ENCODE results near the gene PMEPA1. TPM values are rescaled to one million over a fixed set of nuclear protein-coding genes. Genes with fewer than 3 reads are reported as not detected.

Gene PMEPA1
- total RNA-seq, 2 experiments from 2014 or later, result 15.7 to 18.0 TPM

DNA sequence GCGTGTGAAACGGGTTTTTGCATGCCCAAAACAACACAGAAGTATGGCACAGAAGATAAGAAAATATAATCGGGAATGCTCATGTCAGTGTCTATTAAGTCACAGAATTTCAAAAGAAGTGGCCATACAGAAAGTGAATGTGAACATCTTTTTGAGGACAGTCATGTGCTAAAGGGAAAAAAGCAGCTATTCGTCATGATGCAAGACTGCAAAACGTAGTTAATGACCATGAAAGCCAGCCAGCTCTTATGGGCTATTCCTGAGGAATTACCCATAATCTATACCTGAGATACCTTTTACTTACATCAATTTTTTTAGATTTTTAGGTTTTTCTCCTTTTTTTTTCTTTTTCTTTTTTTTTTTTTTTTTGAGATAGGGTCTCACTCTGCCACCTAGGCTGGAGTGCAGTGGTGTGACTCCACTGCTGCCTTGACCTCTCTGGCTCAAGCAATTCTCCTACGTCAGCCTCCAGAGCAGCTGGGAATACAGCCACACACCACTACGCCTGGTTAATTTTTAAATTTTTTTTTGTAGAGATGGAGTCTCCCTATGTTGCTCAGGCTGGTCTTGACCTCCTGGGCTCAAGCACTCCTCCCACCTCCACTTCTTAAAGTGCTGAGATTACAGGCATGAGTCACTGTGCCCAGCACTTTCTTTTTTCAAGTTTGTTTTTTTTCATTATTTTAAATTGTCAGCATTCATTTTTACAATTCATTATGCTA is 71.5 kb downstream of the PMEPA1 start:
- ChIA-PET CTCF (no interaction called here), POLR2A (no interaction called here)
- H3K4me1 Mint-ChIP-seq (ENCODE audit: low read depth), result peaks cover 12% of the 10 kb centered on the region
- Histone ChIP-seq H3K9me3 (ENCODE audit: control insufficient read depth in 1 of 2, insufficient read depth in 1 of 2, low read length in 2 of 2) (peaks cover 0 to 14% of the 10 kb centered on the region in 2 experiments), H3K36me3 (ENCODE audit: insufficient read depth, low read length) (no peaks in the 10 kb centered on the region), H3K4me1 (ENCODE audit: insufficient read depth, low read length) (peaks cover 15% of the 10 kb centered on the region), H3K27me3 (ENCODE audit: control insufficient read depth in 1 of 2, insufficient read depth in 2 of 2, low read length in 2 of 2) (no peaks in the 10 kb centered on the region), H3K4me3 (ENCODE audit: low read length) (no peak overlapping the region), H3K27ac (ENCODE audit: low read depth in 1 of 2, low read length in 2 of 2) (no peak overlapping the region)
- TF ChIP-seq CTCF (IDR thresholded peaks at IDR 0.05), result no peak
- no peak overlapping the region for H3K4me3 Mint-ChIP-seq
- no peak overlapping the region for H3K27ac Mint-ChIP-seq
- peaks cover 14% of the 10 kb centered on the region for H3K9me3 Mint-ChIP-seq
- ATAC-seq (ENCODE audit: poor library complexity) (no peak), DNase-seq (no peak)
- H3K36me3 Mint-ChIP-seq (ENCODE audit: low read depth), result peaks cover 12% of the 10 kb centered on the region
- intact Hi-C loops (cut with DNase I, micrococcal nuclease), result no loop called here
- no peaks in the 10 kb centered on the region for H3K27me3 Mint-ChIP-seq

GRCh38 chr20:57633945-57634491 is 75.8 kb downstream of the PMEPA1 start:
- intact Hi-C loops (cut with DNase I, micrococcal nuclease), result loop anchor here (5.0 kb wide), 2 partner anchors 73 to 237 kb away; no protein-coding TSS in a partner anchor
- no peaks in the 10 kb centered on the region for H3K27me3 ChIP-seq (ENCODE audit: control insufficient read depth in 1 of 2, insufficient read depth in 2 of 2, low read length in 2 of 2)
- peak in 4 of 14 experiments; percentile 25 to 74 (median 64) for DNase-seq
- H3K4me3 ChIP-seq (ENCODE audit: low read length), result no peak overlapping the region
- H3K27ac Mint-ChIP-seq, result no peak overlapping the region
- no peak overlapping the region for H3K27ac ChIP-seq (ENCODE audit: low read depth in 1 of 2, low read length in 2 of 2)
- H3K36me3 ChIP-seq (ENCODE audit: insufficient read depth, low read length), result no peaks in the 10 kb centered on the region
- ChIA-PET CTCF (interaction anchor here (4.0 kb wide), 1 partner anchor 11 kb away, joined by 13 read pairs; no protein-coding TSS in a partner anchor), POLR2A (interaction anchor here (0.7 to 2.1 kb wide), 6 partner anchors 11 to 242 kb away, joined by 3 to 28 read pairs (median 4); partner anchors contain the start of genes PMEPA1 and ZBP1)
- no peaks in the 10 kb centered on the region for H3K27me3 Mint-ChIP-seq
- peak; percentile 40 for ATAC-seq (ENCODE audit: poor library complexity)
- H3K9me3 Mint-ChIP-seq, result peaks cover 11% of the 10 kb centered on the region
- H3K4me1 ChIP-seq (ENCODE audit: insufficient read depth, low read length), result peaks cover 28% of the 10 kb centered on the region
- H3K9me3 ChIP-seq (ENCODE audit: control insufficient read depth in 1 of 2, insufficient read depth in 1 of 2, low read length in 2 of 2), result peaks cover 0 to 14% of the 10 kb centered on the region in 2 experiments
- H3K4me3 Mint-ChIP-seq, result peak overlapping the region; percentile 6
- no peak for TF ChIP-seq CTCF (IDR thresholded peaks at IDR 0.05)
- peaks cover 18% of the 10 kb centered on the region for H3K36me3 Mint-ChIP-seq (ENCODE audit: low read depth)
- peaks cover 56% of the 10 kb centered on the region for H3K4me1 Mint-ChIP-seq (ENCODE audit: low read depth)

DNA sequence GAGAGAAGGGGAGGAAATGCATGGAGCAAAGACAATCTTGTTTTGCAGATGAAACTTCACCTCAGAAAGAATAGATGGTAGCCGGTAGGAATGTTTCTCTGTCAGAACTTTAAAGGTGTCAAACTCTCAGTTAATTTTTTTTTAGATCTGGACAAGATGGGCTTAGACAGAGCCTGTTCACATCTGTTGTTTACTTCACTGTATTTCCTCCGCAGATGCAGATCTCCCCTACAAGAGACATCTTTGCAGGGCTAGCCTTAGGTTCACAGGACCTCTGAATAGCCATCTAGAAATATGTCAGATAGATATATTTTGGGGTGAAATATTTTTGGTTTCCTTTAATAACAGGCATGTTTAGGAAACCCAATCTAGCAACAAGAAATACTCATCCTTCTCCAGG is 77.5 kb downstream of the PMEPA1 start:
- H3K9me3 Mint-ChIP-seq, result peaks cover 11% of the 10 kb centered on the region
- DNase-seq (no peak), ATAC-seq (ENCODE audit: poor library complexity) (no peak)
- peaks cover 70% of the 10 kb centered on the region for H3K4me1 Mint-ChIP-seq (ENCODE audit: low read depth)
- peak overlapping the region; percentile 11 for H3K27ac Mint-ChIP-seq
- Histone ChIP-seq H3K9me3 (ENCODE audit: control insufficient read depth in 1 of 2, insufficient read depth in 1 of 2, low read length in 2 of 2) (peaks cover 0 to 14% of the 10 kb centered on the region in 2 experiments), H3K27me3 (ENCODE audit: control insufficient read depth in 1 of 2, insufficient read depth in 2 of 2, low read length in 2 of 2) (no peaks in the 10 kb centered on the region), H3K4me1 (ENCODE audit: insufficient read depth, low read length) (peaks cover 45% of the 10 kb centered on the region), H3K4me3 (ENCODE audit: low read length) (no peak overlapping the region), H3K27ac (ENCODE audit: low read depth in 1 of 2, low read length in 2 of 2) (no peak overlapping the region), H3K36me3 (ENCODE audit: insufficient read depth, low read length) (no peaks in the 10 kb centered on the region)
- intact Hi-C loops (cut with DNase I, micrococcal nuclease), result loop anchor here (5.0 kb wide), 2 partner anchors 75 to 235 kb away; no protein-coding TSS in a partner anchor
- no peaks in the 10 kb centered on the region for H3K27me3 Mint-ChIP-seq
- POLR2A ChIA-PET, result no interaction called here
- H3K4me3 Mint-ChIP-seq, result no peak overlapping the region
- H3K36me3 Mint-ChIP-seq (ENCODE audit: low read depth), result peaks cover 26% of the 10 kb centered on the region
- no peak for TF ChIP-seq CTCF (IDR thresholded peaks at IDR 0.05)
- CTCF ChIA-PET, result interaction anchor here (4.0 kb wide), 1 partner anchor 10 kb away, joined by 13 read pairs; no protein-coding TSS in a partner anchor

Measured in CD4-positive, alpha-beta T cell (primary cell).